Measurements from ENCODE around the gene NDUFB3.

DNA sequence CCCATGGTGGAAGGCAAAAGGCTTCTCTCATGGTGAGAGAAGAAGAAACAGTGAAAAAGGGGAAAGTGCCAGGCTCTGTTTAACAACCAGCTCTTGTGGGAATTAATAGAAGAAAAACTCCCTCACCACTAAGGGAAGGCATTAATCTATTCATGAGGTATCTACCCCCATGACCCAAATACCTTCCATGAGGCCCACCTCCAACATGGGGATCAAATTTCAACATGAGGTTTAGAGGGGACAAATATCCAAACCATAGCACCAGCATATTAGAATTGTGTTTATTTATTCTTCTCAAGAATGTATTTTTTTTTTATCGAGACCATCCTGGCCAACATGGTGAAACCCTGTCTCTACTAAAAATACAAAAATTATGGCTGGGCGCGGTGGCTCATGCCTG is 39.3 kb downstream of the NDUFB3 start:
- TF ChIP-seq, protein P1, sequence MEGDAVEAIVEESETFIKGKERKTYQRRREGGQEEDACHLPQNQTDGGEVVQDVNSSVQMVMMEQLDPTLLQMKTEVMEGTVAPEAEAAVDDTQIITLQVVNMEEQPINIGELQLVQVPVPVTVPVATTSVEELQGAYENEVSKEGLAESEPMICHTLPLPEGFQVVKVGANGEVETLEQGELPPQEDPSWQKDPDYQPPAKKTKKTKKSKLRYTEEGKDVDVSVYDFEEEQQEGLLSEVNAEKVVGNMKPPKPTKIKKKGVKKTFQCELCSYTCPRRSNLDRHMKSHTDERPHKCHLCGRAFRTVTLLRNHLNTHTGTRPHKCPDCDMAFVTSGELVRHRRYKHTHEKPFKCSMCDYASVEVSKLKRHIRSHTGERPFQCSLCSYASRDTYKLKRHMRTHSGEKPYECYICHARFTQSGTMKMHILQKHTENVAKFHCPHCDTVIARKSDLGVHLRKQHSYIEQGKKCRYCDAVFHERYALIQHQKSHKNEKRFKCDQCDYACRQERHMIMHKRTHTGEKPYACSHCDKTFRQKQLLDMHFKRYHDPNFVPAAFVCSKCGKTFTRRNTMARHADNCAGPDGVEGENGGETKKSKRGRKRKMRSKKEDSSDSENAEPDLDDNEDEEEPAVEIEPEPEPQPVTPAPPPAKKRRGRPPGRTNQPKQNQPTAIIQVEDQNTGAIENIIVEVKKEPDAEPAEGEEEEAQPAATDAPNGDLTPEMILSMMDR (IDR thresholded peaks at IDR 0.05): no peak
- no peak for TF ChIP-seq POLR2A (IDR thresholded peaks at IDR 0.05)

Measured in body of pancreas (tissue), 4 donors.